Mononuclear cell (primary cell): ENCODE results near the gene MGMT. TPM values are rescaled to one million over a fixed set of nuclear protein-coding genes. Genes with fewer than 3 reads are reported as not detected.

Experiments
- H3K27me3 ChIP-seq: 2 replicates; pipeline ENCODE4 v1.6.0; 2011; ENCODE audit warnings: low read length, control low read depth; ENCODE audit not compliant: insufficient read depth
- H3K4me1 ChIP-seq: 2 replicates; pipeline ENCODE4 v1.5.1; 2011; ENCODE audit warnings: mild to moderate bottlenecking, low read length, control low read depth; ENCODE audit not compliant: insufficient read depth
- H3K4me3 ChIP-seq: 2 replicates; pipeline ENCODE4 v1.5.1; 2011; ENCODE audit warnings: mild to moderate bottlenecking, low read length, moderate library complexity
- H3K9me3 ChIP-seq: 2 replicates; pipeline ENCODE4 v1.5.1; 2011; ENCODE audit warnings: low read depth, mild to moderate bottlenecking, control low read depth, low read length
- total RNA-seq: library from RNA; depleted of rRNA; stranded (reverse); fragments of >200 nt; gene quantifications from one replicate; pipeline ENCODE4 v1.2.3, GENCODE V29; 2012

Gene MGMT
- total RNA-seq, 1 donor, result 10.3 TPM

DNA sequence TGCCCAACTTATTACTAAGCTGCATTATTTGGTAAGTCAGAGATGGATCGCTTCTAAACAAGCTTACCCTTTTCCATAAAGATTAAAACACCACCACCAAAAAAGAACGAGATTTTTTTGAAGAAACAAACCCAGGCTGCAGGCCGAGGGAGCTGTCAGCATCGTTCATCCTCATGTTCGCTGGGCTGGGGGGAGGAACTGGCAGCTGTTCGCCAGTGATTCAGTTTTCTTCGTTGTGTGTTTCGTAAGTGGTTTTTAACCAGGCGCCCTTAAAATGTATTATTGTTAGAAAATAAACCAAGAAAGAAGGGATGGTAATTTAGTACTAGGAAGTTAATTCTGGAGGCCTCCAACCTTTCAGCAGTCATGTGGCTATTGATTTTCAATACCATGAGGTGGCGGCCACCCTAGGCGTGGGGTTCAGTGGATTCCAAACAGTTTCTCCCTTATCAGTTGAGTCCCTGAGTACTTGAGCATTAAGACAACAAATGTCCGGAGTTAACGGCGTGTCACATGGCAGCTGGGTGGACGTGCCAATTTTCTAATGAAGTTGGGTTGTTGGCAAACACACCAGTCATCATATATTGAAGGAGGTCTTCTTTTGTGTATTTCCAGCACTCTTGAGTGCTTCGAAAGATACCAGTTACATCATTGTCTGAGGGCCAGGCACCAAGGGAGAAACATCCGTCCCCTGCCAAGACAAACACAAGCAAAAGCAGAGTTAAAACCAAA is 323.8 kb downstream of the MGMT start:
- Histone ChIP-seq H3K4me3 (no peak overlapping the region), H3K9me3 (no peaks in the 10 kb centered on the region), H3K27me3 (no peaks in the 10 kb centered on the region), H3K4me1 (no peaks in the 10 kb centered on the region)

DNA sequence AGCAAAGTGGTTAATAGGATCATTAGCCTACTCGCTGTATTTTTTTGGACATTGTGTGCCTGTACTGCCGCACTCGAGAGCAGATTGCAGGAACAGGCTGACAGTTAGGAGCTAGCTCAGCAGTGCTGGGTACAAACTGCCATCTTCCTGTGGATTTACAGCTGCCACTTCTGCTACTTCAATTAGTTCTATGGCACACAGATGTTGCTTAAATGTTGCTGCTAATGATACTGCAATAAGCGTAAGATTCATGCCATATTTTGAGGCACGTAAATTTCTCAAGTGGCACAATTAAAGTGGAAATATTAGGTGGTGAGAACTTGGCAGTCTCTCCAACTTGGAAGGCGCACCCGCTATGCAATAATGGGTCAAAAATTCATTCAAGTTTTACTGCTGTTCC is 325.1 kb downstream of the MGMT start:
- H3K27me3 ChIP-seq, result no peaks in the 10 kb centered on the region
- H3K4me1 ChIP-seq, result no peaks in the 10 kb centered on the region
- no peak overlapping the region for H3K4me3 ChIP-seq
- H3K9me3 ChIP-seq, result no peaks in the 10 kb centered on the region

DNA sequence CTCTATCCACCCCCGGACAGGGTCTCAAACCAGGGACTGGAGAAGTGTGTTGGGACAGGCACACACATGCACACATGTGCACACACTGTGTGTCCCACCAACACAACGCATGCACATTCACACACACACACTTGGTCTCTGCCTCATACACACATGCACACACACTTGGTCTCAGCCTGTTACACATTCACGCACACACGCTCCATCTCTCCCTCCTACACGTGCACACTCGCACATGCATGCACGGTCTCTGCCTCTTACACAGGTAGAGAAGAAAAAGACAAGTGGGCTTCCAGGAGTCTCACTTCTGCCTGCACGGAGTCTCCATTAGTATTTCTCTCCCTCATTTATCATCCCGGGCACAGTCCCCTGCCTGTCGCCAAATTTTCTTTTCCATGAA is 325.8 kb downstream of the MGMT start:
- H3K4me1 ChIP-seq, result no peaks in the 10 kb centered on the region
- no peaks in the 10 kb centered on the region for H3K9me3 ChIP-seq
- no peaks in the 10 kb centered on the region for H3K27me3 ChIP-seq
- no peak overlapping the region for H3K4me3 ChIP-seq

DNA sequence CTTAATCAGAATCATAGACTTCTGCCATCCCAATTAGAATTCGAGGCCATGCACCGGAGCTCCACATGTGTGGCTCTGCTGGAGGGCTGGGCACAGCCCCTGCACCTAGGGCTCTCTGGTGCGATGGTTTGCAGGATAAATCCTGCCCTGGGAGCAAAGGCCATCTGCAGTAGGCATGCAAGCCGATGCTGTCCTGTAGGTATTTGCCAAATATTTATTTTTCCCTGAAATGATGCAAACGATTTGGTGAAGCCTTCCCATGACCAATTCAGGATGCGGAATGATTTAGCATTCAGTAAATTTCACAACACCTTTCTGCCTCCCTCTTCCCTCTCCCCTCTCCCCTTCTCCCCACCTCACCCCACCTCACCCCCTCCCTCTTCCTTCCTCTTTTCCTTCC is 326.4 kb downstream of the MGMT start:
- Histone ChIP-seq H3K9me3 (no peaks in the 10 kb centered on the region), H3K4me1 (no peaks in the 10 kb centered on the region), H3K27me3 (no peaks in the 10 kb centered on the region), H3K4me3 (no peak overlapping the region)

DNA sequence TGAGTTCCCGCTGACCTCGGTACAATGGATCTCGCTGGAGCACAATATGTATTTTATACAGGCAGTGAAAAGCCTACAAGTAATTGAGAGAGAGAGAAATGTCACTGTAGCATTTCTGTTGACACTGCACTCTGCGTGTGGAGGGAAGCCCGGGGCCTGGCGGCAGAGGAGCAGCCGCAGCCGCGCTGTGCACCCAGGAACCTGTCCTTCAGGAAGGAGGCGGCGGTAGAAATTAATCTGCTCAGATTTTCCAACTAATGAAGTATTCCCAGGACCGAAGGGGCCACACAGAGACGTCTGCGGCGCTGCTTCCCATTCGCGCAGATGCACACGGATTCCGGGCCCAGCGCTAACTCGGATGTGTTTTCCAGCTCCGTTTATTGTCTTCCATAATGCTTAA is 327.0 kb downstream of the MGMT start:
- Histone ChIP-seq H3K4me3 (no peak overlapping the region), H3K9me3 (no peaks in the 10 kb centered on the region), H3K4me1 (no peaks in the 10 kb centered on the region), H3K27me3 (no peaks in the 10 kb centered on the region)

DNA sequence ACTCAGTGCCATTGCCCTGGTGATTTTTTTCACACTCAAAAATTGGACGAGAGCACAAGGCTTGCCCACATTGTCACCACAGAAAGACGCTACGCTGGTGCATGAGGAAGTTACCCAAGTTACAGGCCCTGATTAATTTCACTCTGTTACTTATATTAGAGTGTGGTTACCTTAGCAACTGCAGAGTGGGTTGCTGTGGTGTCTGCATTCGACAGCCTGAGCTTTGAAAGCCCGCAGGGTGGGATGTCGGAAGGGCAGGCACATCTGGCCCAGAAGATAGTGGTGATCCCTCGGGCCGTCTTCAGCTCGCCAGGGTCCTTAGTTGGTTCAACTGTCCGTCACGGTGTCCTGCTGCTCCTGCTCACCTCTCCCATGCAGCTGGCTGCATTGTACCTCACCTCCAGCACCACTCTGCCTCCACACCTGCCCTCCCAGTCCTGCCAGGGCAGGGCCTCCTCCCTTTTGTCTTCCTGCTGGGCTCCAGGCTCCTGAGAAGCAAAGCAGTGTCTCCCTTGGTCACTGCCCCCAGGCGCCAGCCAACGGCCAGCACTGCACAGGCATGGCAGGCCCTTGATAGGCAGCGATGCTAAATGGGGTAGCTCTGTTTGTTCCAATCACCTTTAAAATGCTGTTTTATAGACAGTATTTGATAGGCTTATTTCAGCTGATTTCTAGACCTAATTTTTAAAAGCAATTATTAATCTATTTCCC is 329.8 kb downstream of the MGMT start:
- H3K4me1 ChIP-seq, result no peaks in the 10 kb centered on the region
- no peaks in the 10 kb centered on the region for H3K9me3 ChIP-seq
- no peaks in the 10 kb centered on the region for H3K27me3 ChIP-seq
- no peak overlapping the region for H3K4me3 ChIP-seq

DNA sequence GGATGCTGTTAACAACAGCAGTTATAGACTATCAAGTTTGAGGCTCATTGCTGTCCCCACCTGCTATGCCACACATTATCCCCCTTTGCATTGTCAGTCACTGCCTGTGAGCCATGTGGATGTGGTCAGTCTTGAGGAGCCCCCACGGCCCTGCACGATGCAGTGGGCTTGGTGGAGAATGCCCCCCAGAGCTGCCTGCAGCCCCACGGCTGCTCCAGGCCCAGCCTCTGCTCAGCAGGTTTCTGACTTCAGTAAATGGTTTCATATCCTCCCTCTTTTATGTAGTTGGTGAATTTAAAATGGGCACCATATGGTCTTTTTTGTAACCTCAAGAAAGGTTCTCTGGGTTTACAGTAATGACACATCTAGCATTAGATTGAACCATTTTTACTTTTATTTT is 332.9 kb downstream of the MGMT start:
- Histone ChIP-seq H3K27me3 (no peaks in the 10 kb centered on the region), H3K9me3 (no peaks in the 10 kb centered on the region), H3K4me1 (no peaks in the 10 kb centered on the region), H3K4me3 (no peak overlapping the region)

DNA sequence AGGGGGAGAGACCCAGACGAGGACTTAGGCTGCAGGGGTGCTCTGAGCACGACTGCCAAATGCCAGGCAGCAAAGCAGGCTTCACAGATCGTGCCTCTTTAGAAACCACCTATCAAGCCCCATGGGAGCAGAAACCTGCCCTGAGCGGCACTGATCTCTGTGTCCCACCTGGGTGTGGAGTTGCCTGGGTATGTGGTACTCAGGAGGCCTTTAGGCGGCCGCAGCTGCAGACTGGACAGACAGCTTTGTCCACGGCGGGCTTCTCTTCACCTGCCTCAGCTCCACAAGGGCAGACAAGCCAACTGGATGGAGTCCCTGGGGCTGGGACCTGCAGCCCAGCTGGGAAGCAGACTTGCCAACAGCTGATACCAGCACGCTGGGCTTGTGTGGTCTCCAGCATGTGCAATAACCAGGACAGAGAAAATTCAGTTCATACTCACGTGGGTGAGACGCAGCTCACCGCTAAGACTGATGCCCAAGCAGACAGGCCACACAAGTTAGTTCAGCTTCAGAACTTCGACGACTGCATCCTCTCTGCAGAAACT is 333.8 kb downstream of the MGMT start:
- Histone ChIP-seq H3K4me3 (no peak overlapping the region), H3K4me1 (no peaks in the 10 kb centered on the region), H3K27me3 (no peaks in the 10 kb centered on the region), H3K9me3 (no peaks in the 10 kb centered on the region)

GRCh38 chr10:129807211-129807610 is 340.2 kb downstream of the MGMT start:
- Histone ChIP-seq H3K4me1 (no peaks in the 10 kb centered on the region), H3K9me3 (no peaks in the 10 kb centered on the region), H3K27me3 (no peaks in the 10 kb centered on the region), H3K4me3 (no peak overlapping the region)

DNA sequence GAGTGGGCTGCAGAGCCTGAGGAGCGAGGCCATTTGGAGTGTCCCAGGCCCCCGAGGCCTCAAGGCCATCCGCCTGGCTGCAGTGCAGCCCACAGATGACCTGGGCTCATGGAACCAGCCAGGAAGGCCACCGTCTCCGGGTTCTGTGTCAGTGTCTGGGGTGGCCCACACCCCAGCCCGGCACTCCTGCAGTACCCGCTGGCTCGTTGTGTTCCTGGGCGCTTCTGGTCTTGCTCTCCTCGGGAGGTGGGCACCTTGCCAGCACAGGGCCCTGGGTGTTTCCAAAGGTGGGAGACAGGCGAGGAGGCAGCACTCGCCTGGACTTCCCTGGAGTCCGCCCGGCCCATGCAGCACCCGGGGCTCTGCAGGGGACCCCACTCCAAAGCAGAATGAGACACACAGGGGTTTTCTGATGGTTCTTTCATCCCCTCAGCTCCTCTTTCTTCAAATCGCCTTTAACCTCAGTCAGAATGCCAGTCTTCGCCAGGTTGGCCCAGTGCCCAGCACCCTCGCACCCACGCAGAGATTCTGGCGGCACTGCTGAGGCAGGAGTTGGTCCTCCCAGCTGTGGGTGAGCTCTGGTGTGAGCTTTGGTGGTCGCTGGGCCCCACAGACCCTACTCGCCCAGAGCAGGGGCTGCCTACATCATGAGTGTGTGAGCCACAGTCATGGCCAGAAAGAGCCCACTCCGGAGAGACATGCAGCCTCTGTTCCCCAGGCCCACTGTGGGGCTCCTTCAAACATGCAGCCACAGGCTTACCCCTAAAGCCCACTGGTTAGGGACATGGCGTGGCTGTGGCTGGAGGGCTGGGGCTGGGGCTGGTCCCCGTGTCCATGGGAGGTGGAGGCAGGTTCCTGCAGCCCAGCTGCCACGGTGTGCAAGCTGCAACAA is 341.3 kb downstream of the MGMT start:
- Histone ChIP-seq H3K27me3 (no peaks in the 10 kb centered on the region), H3K4me3 (no peak overlapping the region), H3K9me3 (no peaks in the 10 kb centered on the region), H3K4me1 (no peaks in the 10 kb centered on the region)

DNA sequence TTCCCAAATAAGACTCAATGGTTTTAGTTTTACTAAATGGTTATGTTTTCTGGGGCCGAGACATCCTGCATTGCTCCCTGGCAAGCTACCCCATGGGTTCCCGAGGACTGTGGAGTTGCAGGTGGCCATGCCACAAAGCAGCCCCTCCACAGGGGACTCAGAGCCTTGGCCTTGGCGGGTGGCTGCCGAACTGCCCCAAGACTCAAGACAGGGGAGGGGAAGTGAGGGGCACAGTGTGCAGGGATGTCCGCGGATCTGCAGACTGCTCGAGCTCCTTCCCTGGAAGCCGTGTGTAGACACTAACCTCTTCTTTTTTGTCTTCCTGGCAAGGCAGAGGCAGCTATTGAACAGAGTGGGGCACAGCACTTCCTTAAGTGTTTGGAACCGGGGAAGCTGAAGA is 342.4 kb downstream of the MGMT start:
- Histone ChIP-seq H3K4me3 (no peak overlapping the region), H3K4me1 (no peaks in the 10 kb centered on the region), H3K9me3 (no peaks in the 10 kb centered on the region), H3K27me3 (no peaks in the 10 kb centered on the region)

GRCh38 chr10:129809841-129810240 is 342.8 kb downstream of the MGMT start:
- Histone ChIP-seq H3K4me1 (no peaks in the 10 kb centered on the region), H3K27me3 (no peaks in the 10 kb centered on the region), H3K9me3 (no peaks in the 10 kb centered on the region), H3K4me3 (no peak overlapping the region)

DNA sequence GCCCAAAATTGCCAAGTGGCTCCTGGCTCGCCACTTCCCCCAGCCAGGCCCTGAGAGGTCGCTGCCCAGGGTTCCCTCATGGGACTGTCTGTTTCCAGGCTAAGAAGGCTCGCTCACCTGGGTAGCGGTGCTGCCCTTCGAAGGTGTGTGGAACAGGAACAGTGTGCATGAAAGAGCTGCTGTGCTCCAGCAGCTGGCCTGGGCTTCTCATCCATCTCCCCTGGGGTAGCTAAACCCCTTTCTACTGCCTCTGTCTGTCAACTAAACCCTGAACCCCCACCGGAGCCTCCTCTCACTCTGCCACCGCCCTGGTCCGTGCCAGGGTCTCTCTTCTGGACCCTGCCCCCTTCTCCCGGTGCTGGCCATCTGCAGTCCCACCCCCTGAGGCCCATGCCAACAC is 344.2 kb downstream of the MGMT start:
- no peaks in the 10 kb centered on the region for H3K9me3 ChIP-seq
- H3K4me3 ChIP-seq, result no peak overlapping the region
- H3K4me1 ChIP-seq, result no peaks in the 10 kb centered on the region
- no peaks in the 10 kb centered on the region for H3K27me3 ChIP-seq

DNA sequence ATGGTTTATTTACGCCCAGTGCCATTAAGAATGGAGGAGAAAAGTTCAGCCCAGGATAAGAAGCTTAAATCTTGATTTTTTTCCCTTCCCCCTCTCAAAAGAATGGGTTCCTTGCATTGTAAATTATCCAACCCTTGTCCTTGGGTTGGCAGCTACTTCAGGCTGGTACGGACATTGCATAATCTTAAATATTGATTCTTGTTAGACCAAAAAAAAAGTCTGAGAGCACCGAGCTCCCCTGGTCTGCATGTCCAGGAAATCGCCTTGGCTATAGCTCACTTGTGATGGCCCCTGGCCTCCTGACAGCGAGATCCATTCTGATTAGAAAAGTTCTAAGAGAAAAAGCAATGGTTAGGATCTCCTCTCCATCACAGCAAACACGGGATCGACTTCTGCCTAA is 345.4 kb downstream of the MGMT start:
- Histone ChIP-seq H3K9me3 (no peaks in the 10 kb centered on the region), H3K27me3 (no peaks in the 10 kb centered on the region), H3K4me1 (no peaks in the 10 kb centered on the region), H3K4me3 (no peak overlapping the region)
